ENCODE results near the gene HACL1.
A peak's percentile ranks its signal among the peaks of the same experiment; 100 is the strongest.
"Not testable (repeated sequence)": the region's sequence is repeated elsewhere in the genome, so short reads cannot be mapped to it uniquely, and the experiment has no call there.

Gene HACL1

DNA sequence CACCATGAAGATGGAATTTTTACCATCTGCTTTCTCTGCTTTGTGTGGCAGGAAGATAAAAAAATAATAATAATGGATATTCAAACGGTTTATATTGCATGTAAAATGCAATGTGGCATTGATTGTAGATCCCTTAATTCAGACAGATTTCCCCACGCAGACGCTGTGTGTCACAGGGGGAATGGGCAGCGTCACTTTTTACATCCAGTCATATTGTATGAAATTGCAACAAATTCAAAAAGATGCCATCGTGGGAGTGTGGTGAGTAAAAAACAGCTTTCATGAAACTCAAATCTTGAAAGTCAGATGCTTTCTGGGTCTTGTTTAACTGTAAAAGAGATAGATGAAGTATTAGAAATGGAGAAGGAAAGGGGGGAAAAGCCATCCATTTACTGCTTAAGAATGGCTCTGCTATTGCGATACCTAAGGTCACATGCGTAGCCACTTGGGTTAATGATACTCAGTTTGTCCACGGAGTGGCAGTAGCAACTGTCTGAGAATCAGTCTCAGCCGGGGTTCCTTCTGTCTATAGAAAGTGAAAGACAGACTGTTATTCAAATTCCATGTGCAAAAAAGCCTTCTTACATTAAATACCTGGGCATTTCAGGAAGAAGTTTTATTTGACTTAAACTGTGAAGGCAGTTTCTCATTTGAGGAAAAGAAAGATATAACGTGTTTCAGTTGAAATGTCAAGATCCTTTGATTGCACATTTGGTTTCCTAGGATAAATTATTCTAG lies 28.7 kb upstream of the HACL1 start:
- peak; percentile 64 to 89 for DNase-seq

DNA sequence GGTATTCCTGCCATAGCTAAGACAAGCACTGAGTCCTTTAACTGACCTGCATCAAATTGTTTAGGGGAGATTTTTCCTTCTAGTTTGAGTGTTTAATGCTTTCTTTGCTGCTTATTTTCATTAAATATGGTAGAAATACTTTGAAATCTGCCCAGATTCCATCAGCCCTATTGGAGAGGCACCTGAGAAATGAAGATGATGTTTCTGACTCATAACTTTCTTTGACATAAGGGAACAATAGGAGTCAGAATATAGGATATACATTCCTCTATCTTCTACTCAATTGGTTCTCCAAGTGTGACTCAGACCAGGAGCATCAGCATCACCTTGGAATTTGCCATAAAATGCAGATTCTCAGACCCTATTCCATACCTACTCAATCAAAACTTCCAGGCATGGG lies 27.6 kb upstream of the HACL1 start:
- DNase-seq = no peak

DNA sequence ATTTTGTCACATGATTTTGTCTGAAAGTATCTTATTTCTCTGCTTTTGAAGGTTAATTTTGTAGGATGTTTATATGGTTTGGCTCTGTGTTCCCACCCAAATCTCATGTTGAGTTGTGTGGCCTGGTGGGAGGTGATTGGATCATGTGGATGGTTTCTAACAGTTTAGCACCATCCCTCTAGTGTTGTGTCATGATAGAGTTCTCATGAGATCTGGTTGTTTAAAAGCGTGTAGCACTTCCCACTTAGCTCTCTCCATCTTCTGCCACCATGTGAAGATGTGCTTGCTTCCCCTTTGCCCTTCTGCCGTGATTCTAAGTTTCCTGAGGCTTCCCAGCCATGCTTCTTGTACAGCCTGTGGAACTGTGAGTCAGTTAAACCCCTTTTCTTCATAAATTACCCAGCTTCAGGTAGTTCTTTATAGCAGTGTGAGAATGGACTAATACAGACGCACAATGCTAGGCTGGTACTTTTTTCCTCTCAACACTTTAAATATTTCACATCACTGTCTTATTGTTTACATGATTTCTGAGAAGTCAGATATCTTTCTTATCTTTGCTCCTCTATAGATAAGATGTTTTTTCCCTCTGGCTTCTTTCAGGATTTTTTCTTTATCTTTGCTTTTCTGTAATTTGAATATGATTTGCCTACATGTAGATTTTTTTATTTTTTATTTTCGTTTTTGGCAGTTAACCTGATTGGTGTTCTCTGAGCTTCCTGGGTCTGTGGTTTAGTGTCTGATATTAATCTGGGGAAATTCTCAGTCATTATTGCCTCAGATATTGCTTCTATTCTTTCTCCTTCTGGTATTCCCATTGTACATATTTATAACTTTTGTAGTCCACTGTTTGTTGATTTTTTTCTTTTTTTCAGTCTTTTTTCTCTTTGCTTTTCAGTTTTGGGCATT lies 22.4 kb upstream of the HACL1 start:
- DNase-seq = no peak

DNA sequence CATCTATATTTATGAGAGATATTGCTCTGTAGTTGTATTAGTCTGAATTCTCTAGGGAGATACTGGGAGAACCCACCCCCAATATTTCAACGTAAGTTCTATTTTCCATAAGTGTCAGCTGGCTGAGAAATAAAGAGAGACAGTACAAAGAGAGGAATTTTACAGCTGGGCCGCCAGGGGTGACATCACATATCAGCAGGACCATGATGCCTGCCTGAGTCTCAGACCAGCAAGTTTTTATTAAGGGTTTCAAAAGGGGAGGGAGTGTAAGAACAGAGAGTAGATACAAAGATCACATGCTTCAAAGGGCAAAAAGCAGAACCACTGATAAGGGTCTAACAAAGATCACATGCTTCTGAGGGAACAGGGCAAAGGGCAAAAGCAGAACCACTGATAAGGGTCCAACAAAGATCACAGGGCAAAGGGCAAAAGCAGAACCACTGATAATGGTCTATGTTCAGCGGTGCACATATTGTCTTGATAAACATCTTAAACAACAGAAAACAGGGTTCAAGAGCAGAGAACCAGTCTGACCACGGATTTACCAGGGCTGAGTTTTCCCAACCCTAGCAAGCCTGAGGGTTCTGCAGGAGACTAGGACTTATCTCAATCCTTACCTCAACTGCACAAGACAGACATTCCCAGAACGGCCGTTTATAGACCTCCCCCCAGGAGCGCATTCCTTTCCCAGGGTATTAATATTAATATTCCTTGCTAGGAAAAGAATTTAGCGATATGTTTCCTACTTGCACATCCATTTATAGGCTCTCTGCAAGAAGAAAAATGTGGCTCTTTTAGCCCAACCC lies 18.5 kb upstream of the HACL1 start:
- DNase-seq = not testable (repeated sequence)

DNA sequence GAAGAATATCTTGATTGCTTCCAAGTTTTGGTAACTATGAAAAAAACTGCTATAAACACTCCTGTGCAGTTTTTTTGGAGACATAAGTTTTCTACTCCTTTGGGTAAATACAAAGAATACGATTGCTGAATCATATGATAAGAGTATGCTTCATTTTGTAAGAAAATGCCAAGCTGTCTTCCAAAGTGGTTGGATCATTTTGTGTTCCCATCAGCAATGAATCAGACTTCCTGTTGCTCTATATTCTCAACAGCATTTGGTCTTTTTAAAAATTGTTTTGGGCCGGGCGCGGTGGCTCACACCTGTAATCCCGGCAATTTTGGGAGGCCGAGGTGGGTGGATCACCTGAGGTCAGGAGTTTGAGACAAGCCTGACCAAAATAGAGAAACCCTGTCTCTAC lies 14.7 kb upstream of the HACL1 start:
- DNase-seq = no peak

DNA sequence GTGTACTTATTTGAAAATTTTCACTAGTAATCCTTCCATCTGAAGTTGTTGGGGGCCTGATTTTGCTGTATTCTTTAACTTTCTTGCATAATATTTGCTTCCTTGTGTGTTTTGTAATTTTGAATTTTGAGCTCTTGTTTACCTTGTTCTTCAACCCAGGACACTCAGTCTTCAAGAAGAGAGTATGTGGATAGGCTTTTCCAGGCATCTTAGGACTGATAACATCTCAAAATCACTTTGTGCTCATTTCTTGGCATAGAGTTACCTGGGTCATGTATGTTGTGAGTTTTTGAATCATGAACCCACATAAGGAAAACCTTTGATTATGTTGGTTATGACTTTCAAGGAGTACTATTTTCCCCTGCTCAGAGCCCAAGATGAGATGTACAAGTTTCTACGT lies 13.6 kb upstream of the HACL1 start:
- no peak for DNase-seq

DNA sequence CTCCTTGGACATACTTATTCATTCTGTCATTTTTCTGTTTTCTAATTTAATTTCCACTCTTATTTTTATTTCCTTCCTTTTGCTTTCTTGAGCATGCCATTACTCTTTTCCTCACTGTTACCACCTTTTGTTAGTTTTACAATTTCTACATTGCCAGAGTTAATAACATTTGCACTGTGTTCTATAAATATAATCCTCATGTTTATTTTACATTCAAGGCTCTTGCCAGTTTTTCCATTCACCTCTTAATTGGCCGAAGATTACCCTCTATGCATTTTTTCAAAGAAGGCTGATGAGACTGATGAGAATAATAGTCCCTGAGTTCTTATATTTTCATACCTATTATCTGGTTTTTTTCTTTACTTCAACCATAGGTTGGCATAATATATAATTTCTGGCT lies 10.6 kb upstream of the HACL1 start:
- DNase-seq = no peak

DNA sequence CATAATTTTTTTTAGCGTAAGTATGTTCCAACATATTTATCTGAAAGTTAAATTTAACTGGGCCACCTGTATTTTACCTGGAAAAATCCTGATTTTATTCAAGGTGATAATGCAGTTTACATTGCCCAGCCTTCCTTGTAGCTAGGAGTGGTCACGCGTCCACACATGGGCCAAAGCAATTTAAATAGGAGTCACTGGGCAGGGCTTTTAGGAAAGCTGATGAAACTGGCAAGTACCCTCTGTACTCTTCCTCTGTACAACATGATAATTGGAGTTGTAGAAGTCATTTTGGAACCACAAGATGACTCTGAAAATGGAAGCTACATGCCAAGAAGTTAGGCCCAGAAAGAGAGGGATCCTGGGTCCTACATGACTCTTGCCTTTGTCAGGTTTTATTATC lies 9.6 kb upstream of the HACL1 start:
- no peak for DNase-seq

DNA sequence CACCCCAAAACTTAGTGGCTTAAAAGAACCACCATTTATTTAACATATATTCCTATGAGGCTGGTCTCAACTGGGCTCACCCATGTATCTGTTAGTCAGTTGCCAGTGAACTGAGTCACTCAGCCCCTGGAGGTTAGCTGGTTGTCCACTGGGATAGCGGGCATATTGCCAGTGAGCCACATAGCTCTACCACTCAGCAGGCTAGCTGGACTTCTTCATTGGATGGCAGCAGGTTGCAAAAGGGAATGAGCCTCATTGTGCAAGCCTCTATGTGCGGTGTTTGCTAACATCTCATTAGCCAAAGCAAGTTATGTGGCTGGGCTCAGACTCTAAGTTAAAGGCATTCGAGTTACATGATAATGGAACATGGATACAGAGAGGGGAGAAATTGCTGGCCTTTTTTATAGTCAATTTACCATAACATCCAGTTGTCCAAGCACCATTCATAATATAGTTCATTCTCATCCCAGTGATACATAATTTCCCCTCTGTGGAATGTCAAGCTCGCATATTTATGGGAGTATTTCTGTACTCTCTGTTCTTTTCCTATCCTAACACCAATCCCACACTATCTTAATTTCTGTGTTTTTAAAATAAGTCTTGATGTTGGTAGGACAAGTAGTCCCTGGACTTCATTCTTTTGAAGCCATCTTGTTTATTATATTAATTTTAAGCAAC lies 8.9 kb upstream of the HACL1 start:
- DNase-seq = no peak

DNA sequence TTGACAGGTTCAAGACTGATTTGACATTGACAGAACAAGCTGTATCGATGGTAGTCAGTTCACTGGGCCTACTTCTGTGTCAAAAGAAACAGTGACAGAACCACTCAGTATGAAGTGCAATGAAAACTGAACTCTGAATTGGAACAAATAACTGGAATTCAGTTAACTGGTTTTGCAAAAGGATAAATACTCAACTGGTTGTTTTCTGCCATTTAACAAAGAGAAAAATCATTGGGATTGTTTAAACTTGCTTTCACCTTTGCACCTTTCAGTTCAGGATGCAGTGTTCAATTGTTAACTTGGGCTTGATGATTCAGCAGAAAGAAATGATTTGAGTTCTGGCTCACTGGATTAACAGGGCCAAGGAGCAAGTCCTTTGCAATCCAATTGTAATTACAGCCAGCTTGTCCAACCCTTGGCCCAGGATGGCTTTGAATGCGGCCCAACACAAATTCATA lies 5.1 kb upstream of the HACL1 start:
- no peak for DNase-seq

DNA sequence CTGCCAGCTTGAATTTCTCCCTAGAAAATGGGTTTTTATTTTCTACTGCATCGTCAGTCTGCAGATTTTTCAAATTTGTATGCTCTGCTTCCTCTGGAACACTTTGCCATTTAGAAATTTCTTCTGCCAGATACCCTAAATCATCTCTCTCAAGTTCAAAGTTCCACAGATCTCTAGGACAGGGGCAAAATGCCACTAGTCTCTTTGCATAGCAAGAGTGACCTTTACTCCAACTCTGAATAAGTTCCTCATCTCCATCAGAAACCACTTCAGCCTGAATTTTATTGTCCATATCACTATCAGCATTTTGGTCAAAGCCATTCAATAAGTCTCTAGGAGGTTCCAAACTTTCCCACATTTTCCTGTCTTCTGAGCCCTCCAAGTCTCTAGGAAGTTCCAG lies 3.2 kb upstream of the HACL1 start:
- not testable (repeated sequence) for DNase-seq

DNA sequence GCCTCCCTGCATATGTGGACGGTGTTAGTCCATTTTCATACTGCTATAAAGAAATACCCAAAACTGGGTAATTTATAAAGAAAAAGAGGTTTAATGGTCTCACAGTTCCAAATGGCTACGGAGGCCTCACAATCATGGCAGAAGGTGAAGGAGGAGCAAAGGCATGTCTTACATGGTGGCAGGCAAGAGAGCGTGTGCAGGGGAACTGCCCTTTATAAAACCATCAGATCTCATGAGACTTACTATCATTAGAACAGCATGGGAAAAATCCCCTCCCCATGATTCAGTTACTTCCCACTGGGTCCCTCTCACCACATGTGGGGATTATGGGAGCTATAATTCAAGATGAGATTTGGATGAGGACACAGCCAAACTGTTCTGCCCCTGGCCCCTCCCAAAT lies 1.4 kb upstream of the HACL1 start:
- DNase-seq = not testable (repeated sequence)

DNA sequence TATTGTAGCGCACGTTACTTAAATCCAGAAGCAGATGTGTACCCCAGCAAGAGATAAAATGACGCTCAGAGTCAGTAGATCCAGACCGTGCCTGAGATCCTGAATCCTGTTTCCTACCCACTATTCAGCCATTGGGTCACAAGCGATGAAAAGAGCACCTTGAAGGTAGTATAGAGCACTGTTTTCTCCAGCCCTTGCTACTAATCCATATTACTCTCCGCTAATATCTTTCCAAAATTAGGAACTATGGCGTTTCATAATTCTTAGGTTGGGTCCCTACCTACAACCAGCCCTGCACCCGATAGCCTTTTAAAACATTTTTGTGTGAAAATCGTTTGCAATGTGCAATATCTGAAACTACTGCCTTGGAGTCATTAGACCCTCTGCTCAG lies 772 bp upstream of the HACL1 start:
- no peak for DNase-seq

DNA sequence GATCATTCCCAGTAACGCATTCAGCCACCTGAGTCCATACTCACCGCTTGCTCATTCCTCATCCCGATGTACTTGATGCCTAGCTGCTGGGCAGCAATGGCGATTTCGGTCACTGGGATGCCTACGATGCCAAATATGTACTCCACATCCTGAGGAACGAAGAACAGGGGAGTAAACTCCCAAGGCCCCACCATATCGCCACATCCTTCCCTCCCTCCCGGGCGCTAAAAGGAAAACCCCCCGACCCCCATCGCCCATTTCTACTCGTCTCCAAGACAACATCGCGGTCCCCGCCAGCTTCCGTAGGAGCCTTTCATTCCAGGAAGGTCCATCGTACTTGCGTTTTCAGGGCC lies 347 bp downstream of the HACL1 start:
- DNase-seq = no peak

DNA sequence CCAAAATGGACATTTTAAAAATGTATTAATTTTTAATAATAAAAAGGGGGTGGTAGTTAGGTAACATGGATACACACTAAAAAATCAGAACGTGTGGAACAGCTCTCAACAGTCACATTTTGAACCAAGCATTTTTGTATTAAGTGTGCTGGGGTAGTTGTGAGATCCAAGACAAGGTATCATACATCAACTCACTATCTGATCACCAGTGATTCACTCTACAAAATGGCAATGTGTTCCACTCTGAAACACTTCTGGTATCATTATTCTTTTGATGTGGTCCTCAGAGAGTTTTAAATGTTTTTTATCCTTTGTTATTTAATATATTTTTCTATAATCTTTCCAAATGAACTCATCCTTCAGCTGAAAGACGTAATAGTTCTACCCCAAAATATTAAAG lies 5.4 kb downstream of the HACL1 start:
- no peak for DNase-seq

DNA sequence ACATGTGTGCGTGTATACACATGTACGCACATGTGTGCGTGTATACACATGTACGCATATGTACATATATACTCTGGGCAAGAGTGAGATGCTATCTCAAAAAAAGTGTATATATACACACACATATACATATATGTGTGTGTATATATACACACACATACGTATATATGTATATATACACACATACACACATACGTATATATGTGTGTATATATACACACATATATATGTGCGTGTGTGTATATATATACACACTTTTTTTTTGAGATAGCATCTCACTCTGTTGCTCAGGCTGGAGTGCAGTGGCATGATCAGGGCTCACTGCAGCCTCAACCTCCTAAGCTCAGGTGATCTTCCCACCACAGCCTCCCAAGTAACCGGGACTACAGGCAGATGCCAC lies 8.4 kb downstream of the HACL1 start:
- no peak for DNase-seq

DNA sequence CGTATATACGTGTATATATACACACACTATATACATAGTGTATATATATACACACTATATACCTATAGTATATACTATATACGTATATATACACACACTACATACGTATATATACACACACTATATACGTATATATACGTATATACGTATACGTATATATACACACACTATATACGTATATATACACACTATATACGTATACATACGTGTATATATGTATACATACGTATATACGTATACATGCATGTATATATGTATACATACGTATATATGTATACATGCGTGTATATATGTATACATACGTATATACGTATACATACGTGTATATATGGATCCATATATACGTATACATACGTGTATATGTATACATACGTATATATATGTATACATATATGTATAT lies 9.4 kb downstream of the HACL1 start:
- DNase-seq = no peak

DNA sequence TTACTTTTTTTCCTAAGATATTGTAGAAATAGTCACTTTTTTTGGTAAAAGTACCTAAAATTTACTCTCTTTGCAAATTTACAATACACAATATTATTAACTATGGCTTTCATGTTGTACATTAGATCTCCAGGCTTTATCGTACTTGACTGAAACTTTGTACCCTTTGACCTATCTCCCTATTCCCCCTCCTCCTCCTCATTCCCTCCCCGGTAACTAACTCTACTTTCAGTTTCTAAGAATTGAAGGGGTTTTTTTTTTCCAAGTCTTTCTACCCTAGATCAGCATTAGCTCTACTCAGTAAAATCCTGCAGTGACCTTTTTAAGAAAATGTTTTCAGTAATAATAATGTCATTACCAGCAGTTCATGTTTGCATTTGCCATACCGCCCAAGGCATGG lies 10.1 kb downstream of the HACL1 start:
- DNase-seq = no peak

DNA sequence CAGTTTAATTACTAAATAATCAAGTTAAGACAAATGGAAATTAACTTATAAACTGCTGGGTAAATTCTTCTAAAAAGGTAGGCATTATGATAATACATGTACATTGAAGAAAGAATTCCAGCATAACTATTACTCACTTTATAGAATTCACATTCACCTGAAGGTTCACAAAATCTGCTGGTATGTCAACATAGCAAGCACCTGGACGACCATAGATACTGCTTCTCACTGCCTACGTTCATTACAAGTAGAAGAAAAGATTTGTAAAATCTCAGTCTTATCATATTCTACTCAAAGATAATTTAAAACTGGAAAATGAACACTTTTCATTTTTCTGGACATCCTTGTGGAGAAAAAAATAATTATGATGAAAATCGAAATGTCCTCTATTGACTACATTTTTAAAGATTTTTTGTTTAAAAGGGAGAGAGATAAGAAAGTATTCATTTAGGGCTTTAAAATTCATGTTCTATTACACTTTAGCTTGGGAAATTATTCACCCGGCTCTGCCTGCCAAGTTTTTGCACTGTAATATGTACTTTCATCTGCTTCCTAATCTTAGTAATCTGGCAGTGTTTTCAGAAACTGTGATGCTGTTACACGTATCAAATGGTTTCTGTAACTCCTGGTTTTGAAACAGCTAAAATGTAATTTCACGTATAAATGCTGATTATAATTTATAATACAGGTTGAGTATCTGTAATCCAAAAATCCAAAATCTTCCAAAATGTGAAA lies 16.1 kb downstream of the HACL1 start:
- no peak for DNase-seq

DNA sequence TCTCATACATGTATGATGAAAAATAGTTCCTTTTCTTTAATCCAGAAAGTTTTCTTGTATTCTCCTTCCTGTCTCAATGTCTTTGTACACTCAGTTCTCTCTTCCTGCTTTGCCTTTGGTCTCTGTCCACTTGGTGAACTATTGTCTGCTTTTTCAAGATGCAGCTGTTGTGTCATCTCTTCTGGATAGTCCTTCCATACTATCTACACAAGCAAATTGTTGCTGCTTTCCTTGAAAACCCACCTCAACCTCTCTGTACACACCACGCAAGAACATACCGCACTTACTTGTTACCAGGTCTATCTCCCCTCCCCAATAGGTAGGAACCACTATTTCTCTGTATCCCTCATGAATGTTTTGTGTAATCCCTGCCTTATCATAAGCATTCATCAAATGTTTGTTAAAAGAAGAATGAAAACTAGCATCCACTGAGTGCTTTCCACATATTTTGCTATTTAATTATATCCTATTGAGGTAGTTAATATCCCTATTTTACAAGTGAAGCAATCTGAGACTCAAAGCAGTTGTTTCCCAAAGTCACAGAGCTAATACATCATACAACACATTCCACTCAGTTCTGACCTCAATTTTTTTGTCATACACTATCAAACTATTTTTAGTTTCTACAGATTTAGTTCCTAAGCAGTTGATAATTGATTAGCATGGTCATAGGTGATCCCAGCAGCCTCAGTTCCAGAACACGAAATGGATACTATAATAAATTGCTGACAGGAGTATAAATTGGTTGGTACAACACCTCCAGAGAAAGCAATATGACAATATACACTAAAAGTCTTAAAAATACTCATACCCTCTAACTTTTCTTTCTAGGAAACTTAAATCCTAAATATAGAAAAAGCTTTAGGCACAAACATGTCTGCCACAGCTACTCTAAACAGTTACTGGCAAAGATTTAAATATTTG lies 19.6 kb downstream of the HACL1 start:
- no peak for DNase-seq

DNA sequence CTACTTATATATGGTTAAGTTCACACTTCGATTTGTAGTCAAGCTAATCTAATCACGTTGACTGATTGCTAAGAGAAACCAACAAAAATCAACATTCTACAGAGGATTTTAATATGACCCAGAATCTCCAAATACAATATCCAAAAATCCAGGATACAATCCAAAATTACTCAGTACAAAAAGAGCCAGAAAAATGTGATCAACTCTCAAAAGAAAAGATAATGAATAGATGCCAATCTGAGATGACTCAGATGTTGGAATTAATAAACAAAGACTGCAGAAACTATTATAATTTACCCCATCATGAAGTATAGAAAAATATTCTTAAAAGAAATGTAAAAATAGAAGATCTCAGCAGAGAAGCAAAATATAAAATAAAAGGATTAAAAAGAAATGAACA lies 22.3 kb downstream of the HACL1 start:
- DNase-seq = no peak
